K562 (cell line): Measurements from ENCODE around the gene TP63.

Source experiments
- ZFX ChIP-seq: sonication (generic); formaldehyde crosslinking; IDR thresholded peaks from 2 replicates; pipeline ENCODE4 v1.8.0; 2022; ENCODE audit warnings: mild to moderate bottlenecking, missing genetic modification reagents, moderate library complexity
- ZNF239 ChIP-seq: fragments of 250-450 bp; sonication (Bioruptor Pico); IDR thresholded peaks from 2 replicates; pipeline ENCODE4 v1.4.0; 2020; ENCODE audit warnings: mild to moderate bottlenecking

DNA sequence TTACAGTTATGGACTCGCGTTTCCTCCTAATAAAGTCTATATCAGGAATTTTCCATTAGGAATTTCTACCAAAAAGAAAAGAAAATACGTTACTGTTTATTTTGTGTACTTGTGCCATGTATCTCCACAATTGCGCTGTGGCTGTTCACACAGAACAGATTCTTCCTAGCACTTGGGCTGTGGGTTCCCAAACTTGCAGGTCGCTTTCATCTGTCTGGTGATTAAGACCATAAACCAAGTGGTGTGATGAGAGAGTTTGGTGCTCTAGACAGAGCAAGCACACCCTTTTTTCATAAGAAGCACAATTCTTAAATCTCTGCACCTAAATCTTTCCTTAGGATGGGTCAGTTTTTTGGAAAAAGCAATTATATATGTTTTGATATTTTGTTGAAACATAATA is 203.3 kb downstream of the TP63 start:
- TF ChIP-seq ZFX (no peak), ZNF239 (CRISPR knock-in tag) (no peak)
